Subcutaneous abdominal adipose tissue (tissue), 5 donors: Measurements from ENCODE around the gene TMEM9B.
"Not testable (repeated sequence)": the region's sequence is repeated elsewhere in the genome, so short reads cannot be mapped to it uniquely, and the experiment has no call there.

Experiments
- H3K27ac ChIP-seq: one replicate; pipeline ENCODE4 v1.7.0; 2013; ENCODE audit warnings: low read depth, mild to moderate bottlenecking, inconsistent platforms, low read length, moderate library complexity
- H3K27me3 ChIP-seq, 5 donors: one replicate each; pipeline ENCODE4 v1.7.0; 2013; ENCODE audit warnings: low read length in 5 of 5, inconsistent platforms in 1 of 5; ENCODE audit not compliant: control insufficient read depth in 5 of 5, insufficient read depth in 4 of 5
- H3K36me3 ChIP-seq, 5 donors: one replicate each; pipeline ENCODE4 v1.7.0; 2013; ENCODE audit warnings: low read length in 5 of 5; ENCODE audit not compliant: control insufficient read depth in 5 of 5, insufficient read depth in 5 of 5
- H3K4me1 ChIP-seq, 5 donors: one replicate each; pipeline ENCODE4 v1.7.0; 2013; ENCODE audit warnings: low read length in 5 of 5, mild to moderate bottlenecking in 3 of 5, moderate library complexity in 1 of 5; ENCODE audit not compliant: control insufficient read depth in 5 of 5, insufficient read depth in 5 of 5
- H3K4me3 ChIP-seq, 5 donors: one replicate each; pipeline ENCODE4 v1.7.0; 2013; ENCODE audit warnings: low read length in 5 of 5, low read depth in 1 of 5
- H3K9ac ChIP-seq, 5 donors: one replicate each; pipeline ENCODE4 v1.7.0; 2013; ENCODE audit warnings: low read length in 5 of 5, mild to moderate bottlenecking in 4 of 5, moderate library complexity in 3 of 5
- H3K9me3 ChIP-seq, 5 donors: one replicate each; pipeline ENCODE4 v1.7.0; 2013; ENCODE audit warnings: low read length in 5 of 5; ENCODE audit not compliant: control insufficient read depth in 5 of 5
- donor health status: healthy.
- donor health status: healthy.
- donor health status: healthy.
- donor health status: healthy.
- donor health status: healthy.

TMEM9B gene

DNA sequence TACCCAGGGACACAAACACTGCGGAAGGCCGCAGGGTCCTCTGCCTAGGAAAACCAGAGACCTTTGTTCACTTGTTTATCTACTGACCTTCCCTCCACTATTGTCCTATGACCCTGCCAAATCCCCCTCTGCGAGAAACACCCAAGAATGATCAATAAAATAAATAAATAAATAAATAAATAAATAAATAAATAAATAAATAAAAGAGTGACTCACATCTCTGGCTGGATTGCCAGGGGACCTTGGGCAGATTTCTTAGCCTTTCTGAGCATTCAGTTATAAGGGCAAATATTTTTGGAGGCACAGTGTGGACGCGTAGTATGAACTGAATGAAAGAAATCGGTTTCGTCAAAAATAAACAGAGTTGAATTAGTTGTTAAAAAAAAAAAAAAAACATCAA is 15.1 kb upstream of the TMEM9B start:
- not testable (repeated sequence) for H3K27me3 ChIP-seq, H3K4me3 ChIP-seq

GRCh38 chr11:8973121-8973520 is 8.9 kb upstream of the TMEM9B start:
- no peaks in the 10 kb centered on the region for H3K27me3 ChIP-seq
- H3K36me3 ChIP-seq, result no peaks in the 10 kb centered on the region
- H3K4me3 ChIP-seq, result no peak overlapping the region
- no peak overlapping the region for H3K27ac ChIP-seq
- H3K9ac ChIP-seq, result no peak overlapping the region
- no peaks in the 10 kb centered on the region for H3K9me3 ChIP-seq
- no peaks in the 10 kb centered on the region for H3K4me1 ChIP-seq

More for the DNA sequence above, 15.1 kb upstream of the TMEM9B start:
- H3K9me3 ChIP-seq, H3K4me1 ChIP-seq, H3K9ac ChIP-seq, H3K27ac ChIP-seq, H3K36me3 ChIP-seq: not testable (repeated sequence)

GRCh38 chr11:8971924-8972316 is 7.7 kb upstream of the TMEM9B start:
- Histone ChIP-seq H3K27ac (no peak overlapping the region), H3K27me3 (no peaks in the 10 kb centered on the region), H3K36me3 (peaks cover 0 to 5% (median 0%) of the 10 kb centered on the region in 5 donors), H3K4me3 (no peak overlapping the region), H3K4me1 (no peaks in the 10 kb centered on the region), H3K9me3 (no peaks in the 10 kb centered on the region), H3K9ac (no peak overlapping the region)

- Histone ChIP-seq H3K4me1 (no peaks in the 10 kb centered on the region), H3K27ac (no peak overlapping the region), H3K4me3 (no peak overlapping the region), H3K36me3 (peaks cover 0 to 5% (median 0%) of the 10 kb centered on the region in 5 donors), H3K9me3 (no peaks in the 10 kb centered on the region), H3K9ac (no peak overlapping the region), H3K27me3 (no peaks in the 10 kb centered on the region)
Measured at GRCh38 chr11:8971196-8971923, 7.1 kb upstream of the TMEM9B start.

GRCh38 chr11:8967184-8967583 is 2.9 kb upstream of the TMEM9B start:
- peaks cover 0 to 5% (median 0%) of the 10 kb centered on the region in 5 donors for H3K36me3 ChIP-seq
- H3K9me3 ChIP-seq, result no peaks in the 10 kb centered on the region
- no peaks in the 10 kb centered on the region for H3K27me3 ChIP-seq
- no peak overlapping the region for H3K4me3 ChIP-seq
- H3K4me1 ChIP-seq, result peaks cover 4 to 27% (median 20%) of the 10 kb centered on the region in 5 donors
- H3K9ac ChIP-seq, result no peak overlapping the region
- H3K27ac ChIP-seq, result no peak overlapping the region

GRCh38 chr11:8963569-8964323 is 496 bp downstream of the TMEM9B start:
- Histone ChIP-seq H3K9me3 (no peaks in the 10 kb centered on the region), H3K4me1 (peaks cover 4 to 35% (median 28%) of the 10 kb centered on the region in 5 donors)

GRCh38 chr11:8962841-8963240 is 1.4 kb downstream of the TMEM9B start:
- Histone ChIP-seq H3K4me3 (peak overlapping the region in 2 of 5 donors; percentile 94 to 96), H3K27ac (no peak overlapping the region), H3K9ac (peak overlapping the region in 3 of 5 donors; percentile 94 to 96 (median 94))

More at GRCh38 chr11:8963569-8964323, 496 bp downstream of the TMEM9B start:
- Histone ChIP-seq H3K36me3 (peaks cover 0 to 5% (median 3%) of the 10 kb centered on the region in 5 donors), H3K27me3 (no peaks in the 10 kb centered on the region), H3K27ac (peak overlapping the region; percentile 98), H3K4me3 (peak overlapping the region; percentile 61 to 96 (median 94)), H3K9ac (peak overlapping the region; percentile 43 to 96 (median 94))

DNA sequence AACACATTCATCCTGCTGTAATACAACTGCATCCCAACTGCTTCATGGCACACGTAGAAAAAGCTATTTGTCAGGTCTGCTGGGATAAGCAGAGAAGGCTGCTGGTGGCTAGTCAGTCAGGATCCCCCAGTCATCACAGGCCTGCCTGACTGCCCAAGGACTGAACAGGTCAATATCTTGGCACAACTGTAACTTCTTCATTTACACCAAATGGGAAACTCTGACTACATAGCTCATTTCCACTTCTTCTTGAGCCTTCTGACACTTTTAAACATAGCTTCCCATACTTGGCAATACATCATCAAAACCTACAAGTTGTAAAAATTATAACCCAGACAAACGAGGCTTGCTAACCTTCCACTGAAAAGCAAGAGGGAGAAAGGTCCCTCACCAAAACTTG is 2.8 kb downstream of the TMEM9B start:
- H3K4me3 ChIP-seq, result no peak overlapping the region
- peaks cover 4 to 35% (median 28%) of the 10 kb centered on the region in 5 donors for H3K4me1 ChIP-seq
- H3K36me3 ChIP-seq, result peaks cover 0 to 8% (median 4%) of the 10 kb centered on the region in 5 donors
- H3K27ac ChIP-seq, result no peak overlapping the region
- H3K9ac ChIP-seq, result peak overlapping the region in 2 of 5 donors; percentile 34 to 45
- H3K9me3 ChIP-seq, result no peaks in the 10 kb centered on the region
- H3K27me3 ChIP-seq, result no peaks in the 10 kb centered on the region

More at GRCh38 chr11:8962841-8963240, 1.4 kb downstream of the TMEM9B start:
- no peaks in the 10 kb centered on the region for H3K9me3 ChIP-seq
- peaks cover 4 to 35% (median 28%) of the 10 kb centered on the region in 5 donors for H3K4me1 ChIP-seq
- no peaks in the 10 kb centered on the region for H3K27me3 ChIP-seq
- H3K36me3 ChIP-seq, result peaks cover 0 to 5% (median 3%) of the 10 kb centered on the region in 5 donors

- Histone ChIP-seq H3K4me1 (peaks cover 4 to 28% (median 23%) of the 10 kb centered on the region in 5 donors), H3K27ac (no peak overlapping the region), H3K4me3 (no peak overlapping the region), H3K9me3 (no peaks in the 10 kb centered on the region), H3K36me3 (peaks cover 2 to 22% (median 14%) of the 10 kb centered on the region in 5 donors), H3K9ac (peak overlapping the region in 3 of 5 donors; percentile 26 to 48 (median 35)), H3K27me3 (no peaks in the 10 kb centered on the region)
Measured at GRCh38 chr11:8959546-8960166, 4.6 kb downstream of the TMEM9B start.
